Mesothelial cell of epicardium (in vitro differentiated cells): ENCODE results near the gene RASGRP2. TPM values are rescaled to one million over a fixed set of nuclear protein-coding genes. Genes with fewer than 3 reads are reported as not detected.

Experiments used
- DNase-seq, 2 experiments: peaks; one replicate each; pipeline ENCODE4 v3.0.0; 2021; ENCODE audit warnings: low spot score in 2 of 2; ENCODE audit not compliant: unreplicated experiment in 2 of 2
- H3K27ac Mint-ChIP-seq: 2 replicates; pipeline ENCODE4 v1.8.0; 2021; ENCODE audit warnings: mixed read lengths
- H3K27me3 Mint-ChIP-seq: 2 replicates; pipeline ENCODE4 v1.8.0; 2021; ENCODE audit warnings: low read depth, mixed read lengths
- H3K36me3 Mint-ChIP-seq: 2 replicates; pipeline ENCODE4 v1.8.0; 2021; ENCODE audit warnings: mixed read lengths
- H3K4me1 Mint-ChIP-seq: 2 replicates; pipeline ENCODE4 v1.8.0; 2021; ENCODE audit warnings: mixed read lengths
- H3K4me3 Mint-ChIP-seq: 2 replicates; pipeline ENCODE4 v1.8.0; 2021; ENCODE audit warnings: mild to moderate bottlenecking, moderate library complexity, mixed read lengths
- H3K9me3 Mint-ChIP-seq: 2 replicates; pipeline ENCODE4 v1.8.0; 2021; ENCODE audit warnings: mixed read lengths
- CTCF ChIP-seq: fragments of 200-600 bp; sonication (generic); IDR thresholded peaks from one replicate; pipeline ENCODE4 v1.5.0; 2021; ENCODE audit warnings: antibody characterized with exemption; ENCODE audit not compliant: unreplicated experiment
- total RNA-seq: library from RNA; stranded (reverse); gene quantifications from 3 replicates; pipeline ENCODE4 v1.2.1, GENCODE V29; 2021

Gene RASGRP2
- total RNA-seq, 1 donor from 2014 or later = 1.4 TPM

DNA sequence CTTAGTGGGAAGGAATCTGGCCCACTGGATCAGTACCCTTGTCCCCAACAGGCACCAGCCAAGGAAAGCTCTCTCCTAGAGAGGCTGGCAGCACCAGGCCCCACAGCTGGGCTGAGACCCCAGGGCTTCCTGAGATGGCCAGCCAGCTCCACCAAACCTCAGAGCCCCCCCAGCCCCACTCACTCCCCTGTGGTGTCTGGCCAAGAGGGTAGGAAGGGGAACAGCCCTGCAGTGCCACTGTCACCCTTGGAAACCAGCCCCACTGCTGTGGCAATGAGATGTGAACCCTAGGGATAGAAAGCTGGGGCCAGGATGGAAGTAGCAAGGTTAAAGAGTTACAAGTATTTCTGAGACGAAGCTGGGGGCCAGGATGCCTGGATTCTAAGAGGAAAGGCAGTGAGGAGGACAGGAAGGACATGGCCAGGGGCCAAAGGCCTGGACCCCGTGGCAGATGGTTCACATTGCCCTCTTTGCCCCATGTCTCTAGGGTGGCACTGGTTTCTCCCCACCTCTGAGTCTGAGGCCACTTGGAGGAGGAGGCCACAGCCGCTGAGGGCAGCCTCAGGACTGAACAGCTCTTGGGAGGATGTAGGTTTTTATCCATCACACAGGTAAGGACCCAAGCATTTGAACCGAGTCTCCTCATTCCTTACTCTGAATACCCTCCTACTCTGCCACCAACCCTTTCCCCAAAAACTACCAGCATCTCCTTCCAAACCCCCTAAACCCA lies 49.8 kb downstream of the RASGRP2 start:
- no peak for DNase-seq
- H3K27me3 Mint-ChIP-seq = peaks cover 90% of the 10 kb centered on the region
- no peak overlapping the region for H3K27ac Mint-ChIP-seq
- H3K4me1 Mint-ChIP-seq = peaks cover 2% of the 10 kb centered on the region
- no peak overlapping the region for H3K4me3 Mint-ChIP-seq
- no peaks in the 10 kb centered on the region for H3K36me3 Mint-ChIP-seq
- H3K9me3 Mint-ChIP-seq = no peaks in the 10 kb centered on the region
- no peak for TF ChIP-seq CTCF

DNA sequence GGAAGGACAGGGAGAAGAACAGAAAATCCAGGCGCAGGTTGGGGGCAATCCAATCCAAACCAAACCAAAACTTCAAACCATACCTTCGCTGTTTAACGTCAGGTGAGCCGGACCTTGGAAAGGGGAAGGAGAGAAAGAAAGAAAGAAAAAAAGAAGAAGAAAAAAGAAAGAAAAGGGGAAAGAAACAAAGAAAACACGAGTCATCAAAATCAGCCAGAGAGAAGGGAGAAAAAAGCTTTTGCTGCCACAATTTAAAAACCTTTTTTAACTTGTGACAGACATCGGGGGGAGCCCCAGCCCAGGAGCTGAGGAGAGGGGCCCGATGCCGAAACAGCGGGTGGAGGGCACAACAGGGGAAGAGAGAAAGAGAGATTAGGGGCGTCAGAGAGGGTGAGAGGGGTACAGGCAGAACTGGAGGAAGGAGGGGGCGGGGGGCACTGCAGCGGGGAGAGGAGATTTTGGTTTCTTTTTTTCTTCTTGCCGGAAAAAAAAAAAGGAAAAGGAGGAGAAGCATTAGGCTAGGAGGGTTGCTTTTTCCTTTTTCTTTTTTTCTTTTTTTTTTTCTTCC lies 51.1 kb downstream of the RASGRP2 start:
- no peak overlapping the region for H3K27ac Mint-ChIP-seq

GRCh38 chr11:64691543-64691942 lies 52.4 kb downstream of the RASGRP2 start:
- H3K4me3 Mint-ChIP-seq = no peak overlapping the region
- no peak for DNase-seq
- no peak for TF ChIP-seq CTCF
- H3K36me3 Mint-ChIP-seq = no peaks in the 10 kb centered on the region
- peaks cover 64% of the 10 kb centered on the region for H3K27me3 Mint-ChIP-seq
- no peaks in the 10 kb centered on the region for H3K9me3 Mint-ChIP-seq
- peaks cover 3% of the 10 kb centered on the region for H3K4me1 Mint-ChIP-seq
- H3K27ac Mint-ChIP-seq = no peak overlapping the region

More for the DNA sequence above, 51.1 kb downstream of the RASGRP2 start:
- Mint-ChIP-seq H3K4me3 (no peak overlapping the region), H3K27me3 (peaks cover 77% of the 10 kb centered on the region), H3K36me3 (no peaks in the 10 kb centered on the region), H3K4me1 (peaks cover 2% of the 10 kb centered on the region), H3K9me3 (no peaks in the 10 kb centered on the region)
- DNase-seq = no peak
- no peak for TF ChIP-seq CTCF

- peaks cover 60% of the 10 kb centered on the region for H3K27me3 Mint-ChIP-seq
- no peak overlapping the region for H3K4me3 Mint-ChIP-seq
Observed at GRCh38 chr11:64690235-64690634, 53.7 kb downstream of the RASGRP2 start.

GRCh38 chr11:64688534-64688982 lies 55.4 kb downstream of the RASGRP2 start:
- TF ChIP-seq CTCF = peak; percentile 85
- H3K4me3 Mint-ChIP-seq = peak overlapping the region; percentile 86
- H3K27ac Mint-ChIP-seq = peak overlapping the region; percentile 78
- peaks cover 3% of the 10 kb centered on the region for H3K4me1 Mint-ChIP-seq
- H3K36me3 Mint-ChIP-seq = no peaks in the 10 kb centered on the region
- DNase-seq = peak; percentile 88 to 98
- no peaks in the 10 kb centered on the region for H3K9me3 Mint-ChIP-seq
- peaks cover 56% of the 10 kb centered on the region for H3K27me3 Mint-ChIP-seq

More at GRCh38 chr11:64690235-64690634, 53.7 kb downstream of the RASGRP2 start:
- TF ChIP-seq CTCF = no peak
- Mint-ChIP-seq H3K4me1 (peaks cover 3% of the 10 kb centered on the region), H3K36me3 (no peaks in the 10 kb centered on the region), H3K9me3 (no peaks in the 10 kb centered on the region), H3K27ac (no peak overlapping the region)
- no peak for DNase-seq
